Measurements from ENCODE around the gene ABCC4. TPM values are rescaled to one million over a fixed set of nuclear protein-coding genes. Genes with fewer than 3 reads are reported as not detected.

Gene ABCC4
- total RNA-seq, 1 experiment from 2014 or later = 12.5 TPM

- Mint-ChIP-seq H3K4me3 (ENCODE audit: low read depth, unreplicated experiment) (no peak overlapping the region), H3K27ac (ENCODE audit: unreplicated experiment) (no peak overlapping the region), H3K36me3 (ENCODE audit: insufficient read depth, unreplicated experiment) (no peaks in the 10 kb centered on the region), H3K9me3 (ENCODE audit: low read depth, unreplicated experiment) (no peaks in the 10 kb centered on the region), H3K27me3 (ENCODE audit: unreplicated experiment) (no peaks in the 10 kb centered on the region), H3K4me1 (ENCODE audit: low read depth, unreplicated experiment) (no peaks in the 10 kb centered on the region)
- no peak for DNase-seq
- intact Hi-C loops (cut with micrococcal nuclease; ENCODE audit: unreplicated experiment) = no loop called here
- no TSS peak for BruUV-seq (replicated peaks)
- TF ChIP-seq CTCF (IDR thresholded peaks at IDR 0.05; ENCODE audit: unreplicated experiment) = no peak
- CTCF ChIA-PET = no interaction called here
Measured at GRCh38 chr13:95007322-95007721, 293.9 kb downstream of the ABCC4 start.

- no peaks in the 10 kb centered on the region for H3K36me3 Mint-ChIP-seq (ENCODE audit: insufficient read depth, unreplicated experiment)
- no peak for DNase-seq
- H3K4me3 Mint-ChIP-seq (ENCODE audit: low read depth, unreplicated experiment) = no peak overlapping the region
- intact Hi-C loops (cut with micrococcal nuclease; ENCODE audit: unreplicated experiment) = no loop called here
- no peak for TF ChIP-seq CTCF (IDR thresholded peaks at IDR 0.05; ENCODE audit: unreplicated experiment)
- no TSS peak for BruUV-seq (replicated peaks)
- H3K9me3 Mint-ChIP-seq (ENCODE audit: low read depth, unreplicated experiment) = no peaks in the 10 kb centered on the region
- CTCF ChIA-PET = no interaction called here
- peaks cover 11% of the 10 kb centered on the region for H3K27me3 Mint-ChIP-seq (ENCODE audit: unreplicated experiment)
- H3K27ac Mint-ChIP-seq (ENCODE audit: unreplicated experiment) = no peak overlapping the region
- no peaks in the 10 kb centered on the region for H3K4me1 Mint-ChIP-seq (ENCODE audit: low read depth, unreplicated experiment)
Measured at GRCh38 chr13:95005300-95005699, 296.0 kb downstream of the ABCC4 start.

GRCh38 chr13:95003019-95003813 is 298.0 kb downstream of the ABCC4 start:
- intact Hi-C loops (cut with micrococcal nuclease; ENCODE audit: unreplicated experiment) = no loop called here

GRCh38 chr13:95002126-95002525 is 299.1 kb downstream of the ABCC4 start:
- TF ChIP-seq CTCF (IDR thresholded peaks at IDR 0.05; ENCODE audit: unreplicated experiment) = no peak
- Mint-ChIP-seq H3K27me3 (ENCODE audit: unreplicated experiment) (peaks cover 11% of the 10 kb centered on the region), H3K4me3 (ENCODE audit: low read depth, unreplicated experiment) (no peak overlapping the region), H3K27ac (ENCODE audit: unreplicated experiment) (no peak overlapping the region), H3K4me1 (ENCODE audit: low read depth, unreplicated experiment) (no peaks in the 10 kb centered on the region), H3K36me3 (ENCODE audit: insufficient read depth, unreplicated experiment) (no peaks in the 10 kb centered on the region), H3K9me3 (ENCODE audit: low read depth, unreplicated experiment) (no peaks in the 10 kb centered on the region)
- no peak for DNase-seq
- BruUV-seq (replicated peaks) = no TSS peak
- intact Hi-C loops (cut with micrococcal nuclease; ENCODE audit: unreplicated experiment) = no loop called here
- CTCF ChIA-PET = no interaction called here

More at GRCh38 chr13:95003019-95003813, 298.0 kb downstream of the ABCC4 start:
- DNase-seq = no peak
- H3K27me3 Mint-ChIP-seq (ENCODE audit: unreplicated experiment) = peaks cover 11% of the 10 kb centered on the region
- H3K4me3 Mint-ChIP-seq (ENCODE audit: low read depth, unreplicated experiment) = no peak overlapping the region
- no peaks in the 10 kb centered on the region for H3K9me3 Mint-ChIP-seq (ENCODE audit: low read depth, unreplicated experiment)
- TF ChIP-seq CTCF (IDR thresholded peaks at IDR 0.05; ENCODE audit: unreplicated experiment) = no peak
- no peak overlapping the region for H3K27ac Mint-ChIP-seq (ENCODE audit: unreplicated experiment)
- H3K4me1 Mint-ChIP-seq (ENCODE audit: low read depth, unreplicated experiment) = no peaks in the 10 kb centered on the region
- CTCF ChIA-PET = interaction anchor here (0.7 kb wide), 1 partner anchor 520 kb away, joined by 5 read pairs; no protein-coding TSS in a partner anchor
- H3K36me3 Mint-ChIP-seq (ENCODE audit: insufficient read depth, unreplicated experiment) = no peaks in the 10 kb centered on the region
- no TSS peak for BruUV-seq (replicated peaks)
